Glomerular endothelial cell (primary cell): ENCODE data around the gene S100A6. TPM values are rescaled to one million over a fixed set of nuclear protein-coding genes. Genes with fewer than 3 reads are reported as not detected.
"Not testable (repeated sequence)": the region's sequence is repeated elsewhere in the genome, so short reads cannot be mapped to it uniquely, and the experiment has no call there.

Experiments used
- DNase-seq: peaks from one replicate; pipeline ENCODE4 v3.0.0-alpha.2; 2011; ENCODE audit warnings: low read depth, low spot score; ENCODE audit errors: extremely low read depth
- total RNA-seq: library from RNA; depleted of rRNA; stranded (reverse); fragments of >200 nt; gene quantifications from 2 replicates; pipeline ENCODE4 v1.2.3, GENCODE V29; 2015

Gene S100A6
- total RNA-seq, 1 donor from 2014 or later = 581 TPM

GRCh38 chr1:153565529-153566374, 30.0 kb upstream of the S100A6 start, which contains the start of gene S100A2:
Gene S100A2, minus strand, starts transcription at chr1:153565844. Its CDS starts 1,967 bp downstream, at chr1:153563877.
- no peak for DNase-seq

- DNase-seq = no peak
These were observed 28.2 kb upstream of the S100A6 start for GRCh38 chr1:153563991-153564390.

DNA sequence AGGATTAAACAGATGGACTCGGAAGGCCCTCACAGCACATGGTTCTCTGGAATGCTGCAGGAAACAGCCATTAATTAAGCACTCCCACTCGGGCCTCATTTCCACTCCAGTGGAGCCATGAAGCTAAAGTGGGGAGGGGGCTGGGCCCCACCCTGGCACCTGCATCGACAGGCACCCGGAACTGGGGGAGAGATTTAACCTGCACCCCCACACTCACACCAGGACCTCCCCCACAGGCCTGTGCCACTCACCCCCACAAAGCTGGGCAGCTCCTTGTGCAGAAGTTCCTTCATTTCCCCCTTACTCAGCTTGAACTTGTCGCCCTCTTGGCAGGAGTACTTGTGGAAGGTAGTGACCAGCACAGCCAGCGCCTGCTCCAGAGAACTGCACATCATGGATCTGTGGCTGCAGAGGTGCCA, 27.7 kb upstream of the S100A6 start:
- DNase-seq = no peak

DNA sequence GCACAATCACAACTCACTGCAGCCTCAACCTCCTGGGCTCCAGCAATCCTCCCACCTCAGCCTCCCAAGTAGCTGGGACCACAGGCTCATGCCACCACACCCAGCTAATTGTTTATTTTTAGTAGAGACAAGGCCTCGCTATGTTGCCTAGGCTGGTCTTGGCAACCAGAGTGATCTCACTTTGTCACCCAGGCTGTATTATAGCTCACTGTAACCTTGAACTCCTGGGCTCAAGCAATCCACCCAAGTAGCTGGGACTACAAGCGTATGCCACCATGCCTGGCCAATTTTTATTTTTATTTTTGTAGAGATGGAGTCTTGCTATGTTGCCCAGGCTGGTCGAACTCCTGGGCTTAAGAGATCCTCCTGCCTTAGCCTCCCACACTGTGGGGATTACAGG, 26.2 kb upstream of the S100A6 start:
- DNase-seq = not testable (repeated sequence)

DNA sequence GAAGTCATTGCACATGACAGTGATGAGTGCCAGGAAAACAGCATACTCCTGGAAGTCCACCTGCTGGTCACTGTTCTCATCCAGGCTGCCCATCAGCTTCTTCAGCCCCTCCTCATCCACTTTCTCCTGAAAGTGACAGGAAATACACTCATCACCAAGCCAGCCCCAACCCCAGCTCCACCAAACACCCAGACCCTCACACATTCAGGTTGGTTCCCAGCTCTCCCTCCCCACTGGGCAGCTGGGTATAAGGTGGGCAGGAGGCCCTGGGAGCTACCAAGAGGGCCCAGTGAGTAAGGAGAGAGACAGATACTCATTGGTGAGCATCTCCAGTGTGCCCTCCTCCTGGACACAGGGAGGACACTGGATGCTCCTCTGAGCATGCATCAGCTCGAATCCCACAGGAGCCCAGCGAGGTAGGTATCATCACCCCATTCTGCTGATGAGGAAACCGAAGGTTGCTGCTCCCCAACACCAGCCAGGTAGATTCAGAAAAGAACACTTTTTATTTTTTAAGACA, 25.7 kb upstream of the S100A6 start:
- DNase-seq = no peak

DNA sequence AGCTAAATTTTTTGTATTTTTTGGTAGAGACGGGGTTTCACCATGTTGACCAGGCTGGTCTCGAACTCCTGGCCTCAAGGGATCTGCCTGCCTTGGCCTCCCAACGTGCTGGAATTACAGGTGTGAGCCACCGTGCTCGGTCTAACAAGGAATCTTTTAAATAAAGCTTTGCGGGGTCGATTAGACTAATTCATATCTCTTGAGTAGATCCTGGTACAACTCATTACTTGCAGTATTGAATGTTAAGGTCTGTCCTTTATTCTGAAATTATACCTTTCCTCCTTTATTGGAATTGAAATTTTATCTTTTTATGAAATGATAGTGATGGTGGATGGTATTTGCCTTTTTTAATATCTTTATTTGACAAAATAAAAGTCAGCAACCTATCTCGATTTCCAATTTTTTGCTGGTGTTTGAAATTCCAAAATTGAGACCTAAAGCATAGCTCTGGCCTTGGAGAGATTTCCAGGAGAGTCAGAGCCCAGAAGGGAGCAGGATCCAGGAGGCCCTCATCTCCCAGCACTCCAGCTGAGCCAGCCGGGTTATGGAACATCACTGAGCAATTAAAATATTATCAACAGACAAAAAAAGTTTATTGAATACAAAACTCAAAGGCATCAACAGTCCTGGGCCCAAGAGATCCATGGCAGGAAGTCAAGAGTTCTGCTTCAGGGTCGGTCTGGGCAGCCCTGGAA, 25.1 kb upstream of the S100A6 start:
- no peak for DNase-seq

GRCh38 chr1:153560241-153560640, 24.4 kb upstream of the S100A6 start:
- DNase-seq = no peak

DNA sequence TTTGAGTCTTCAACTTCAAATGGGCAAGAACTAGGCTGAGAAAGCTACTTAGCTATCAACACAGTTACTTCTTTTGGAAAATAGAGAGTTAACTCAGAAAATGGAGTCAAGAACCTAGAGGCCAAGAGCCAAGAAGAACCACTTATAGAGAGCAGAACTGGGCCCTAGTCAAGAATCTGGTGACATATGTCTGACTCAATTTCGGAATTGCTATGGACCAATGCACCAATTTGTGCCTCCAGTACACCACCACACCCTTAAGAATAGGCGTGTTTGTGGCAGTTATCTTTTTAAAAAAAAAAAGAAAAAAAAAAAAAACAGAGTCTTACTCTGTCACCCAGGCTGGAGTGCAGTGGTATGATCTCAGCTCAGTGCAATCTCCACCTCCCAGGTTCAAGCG, 22.1 kb upstream of the S100A6 start:
- no peak for DNase-seq

DNA sequence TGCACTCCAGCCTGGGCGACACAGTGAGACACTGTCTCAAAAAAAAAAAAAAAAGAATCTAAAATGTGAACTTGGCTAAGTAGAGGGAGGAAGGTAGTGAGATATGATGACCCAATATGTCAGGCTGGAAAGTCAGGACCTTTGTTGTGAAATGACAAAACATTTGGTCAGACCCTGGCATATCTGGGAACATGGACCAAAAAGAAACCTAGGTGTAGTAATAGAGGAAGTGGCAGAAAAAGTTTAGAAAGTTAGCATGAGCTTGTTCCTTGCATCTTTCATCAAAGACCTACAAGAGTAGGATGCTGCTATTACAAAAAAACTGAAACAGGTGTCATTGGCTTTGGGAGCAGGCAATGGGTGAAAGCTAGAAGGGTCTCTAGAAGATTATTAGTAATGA, 20.6 kb upstream of the S100A6 start:
- no peak for DNase-seq

DNA sequence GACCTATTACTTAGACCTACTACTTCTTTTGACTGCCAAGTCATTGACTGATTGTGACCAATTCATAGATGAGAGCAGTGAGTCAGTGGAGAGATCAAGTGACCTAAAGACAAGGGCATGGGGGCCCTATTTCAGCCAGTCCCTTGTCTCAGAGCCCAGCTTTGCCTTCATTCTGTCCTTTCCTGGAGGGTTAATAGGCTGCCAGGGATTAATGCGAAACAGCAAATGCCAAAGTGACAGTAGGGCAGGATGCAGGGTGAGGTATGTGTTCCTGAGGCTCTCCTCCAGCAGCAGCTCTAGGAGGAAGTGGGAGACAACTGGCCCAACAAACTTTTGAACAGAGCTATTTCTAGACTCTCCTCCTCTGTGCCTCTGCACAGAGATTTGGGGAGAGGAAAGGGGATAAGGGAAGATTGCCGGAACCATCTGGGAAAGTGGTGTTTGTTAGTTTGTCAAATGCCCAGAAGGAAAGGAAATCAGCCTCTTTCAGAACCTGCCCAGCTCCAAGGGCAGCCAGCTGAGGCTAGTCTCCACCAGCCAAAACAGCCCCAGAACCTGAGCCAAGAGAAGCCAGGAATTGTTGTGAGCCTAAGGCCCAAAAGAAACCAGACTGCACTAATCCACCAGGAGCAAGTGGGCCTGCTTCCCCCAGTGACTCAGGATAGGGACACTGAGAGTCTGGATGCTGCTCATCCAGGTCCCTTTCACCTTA, 18.2 kb upstream of the S100A6 start:
- DNase-seq = no peak

- no peak for DNase-seq
These were observed 17.3 kb upstream of the S100A6 start for GRCh38 chr1:153553096-153553495.

DNA sequence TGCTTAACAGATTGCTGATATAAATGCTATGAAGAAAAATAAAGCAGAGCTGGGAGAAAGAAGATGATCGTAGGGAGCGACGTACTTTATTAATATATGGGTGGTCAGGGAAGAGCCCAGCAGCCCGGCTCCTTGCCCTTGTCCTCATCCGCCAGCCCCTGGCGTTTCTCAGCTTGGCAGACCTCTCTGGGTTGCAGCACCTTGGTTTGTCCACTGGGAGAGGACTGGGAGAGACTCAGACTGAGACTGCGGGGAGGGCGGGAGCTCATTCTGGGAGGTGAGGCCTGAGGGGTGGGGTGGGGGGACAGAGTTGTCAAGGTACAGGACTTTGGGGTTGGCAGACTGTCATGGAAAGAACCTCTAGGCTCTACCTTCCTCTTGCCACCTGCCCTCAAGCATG, 16.5 kb upstream of the S100A6 start:
- no peak for DNase-seq

DNA sequence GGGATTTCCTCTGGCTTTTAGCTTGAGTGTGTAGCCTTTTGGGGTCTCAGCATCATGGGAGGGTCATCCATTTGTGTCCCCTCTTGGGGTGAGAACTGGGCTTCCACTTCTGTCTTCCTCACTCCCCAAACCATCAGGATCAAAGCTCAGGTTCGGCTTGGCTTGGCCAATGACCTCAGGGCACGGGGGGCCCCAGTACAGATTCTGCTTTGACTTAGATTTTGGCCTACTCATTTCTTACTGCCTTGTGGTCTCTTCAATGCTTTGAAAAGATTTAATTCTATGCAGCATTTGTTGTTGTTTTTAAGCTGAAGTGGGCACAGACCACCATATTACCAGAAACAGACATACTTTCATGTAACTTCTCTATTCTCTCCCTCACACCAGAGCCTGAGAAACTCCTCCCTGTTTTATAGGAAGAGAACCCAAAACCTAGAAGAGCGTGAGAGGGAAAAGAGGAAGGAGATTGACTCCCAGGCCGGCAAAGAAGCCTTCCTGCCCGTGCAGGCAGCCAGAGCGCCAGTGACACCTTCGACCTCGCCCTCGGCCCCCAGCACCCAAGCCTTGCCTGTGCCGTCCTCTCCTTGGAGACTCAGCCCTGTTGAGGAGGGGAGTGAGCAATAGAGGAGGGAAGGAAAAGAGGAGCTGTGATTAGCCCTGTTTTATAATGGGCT, 15.2 kb upstream of the S100A6 start:
- DNase-seq = no peak

DNA sequence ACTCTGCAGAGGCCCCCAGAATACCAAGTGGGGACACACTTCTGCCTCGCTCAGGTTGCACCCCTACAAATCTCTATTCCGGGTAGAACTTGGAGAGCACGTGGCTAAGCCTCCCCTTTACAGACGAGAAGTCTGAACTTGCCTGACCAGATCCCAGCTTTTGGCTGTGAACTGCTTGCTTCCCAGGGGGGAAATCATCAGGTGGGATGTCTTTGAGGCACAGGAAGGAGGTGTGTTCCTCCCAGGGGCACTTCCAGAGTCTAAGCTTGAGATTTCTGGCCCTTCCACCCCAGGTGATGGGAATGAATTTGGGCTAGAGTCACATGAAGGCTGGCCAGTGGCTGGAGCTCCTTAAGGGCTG, 14.6 kb upstream of the S100A6 start:
- no peak for DNase-seq

GRCh38 chr1:153549741-153550397, 14.1 kb upstream of the S100A6 start:
- no peak for DNase-seq

DNA sequence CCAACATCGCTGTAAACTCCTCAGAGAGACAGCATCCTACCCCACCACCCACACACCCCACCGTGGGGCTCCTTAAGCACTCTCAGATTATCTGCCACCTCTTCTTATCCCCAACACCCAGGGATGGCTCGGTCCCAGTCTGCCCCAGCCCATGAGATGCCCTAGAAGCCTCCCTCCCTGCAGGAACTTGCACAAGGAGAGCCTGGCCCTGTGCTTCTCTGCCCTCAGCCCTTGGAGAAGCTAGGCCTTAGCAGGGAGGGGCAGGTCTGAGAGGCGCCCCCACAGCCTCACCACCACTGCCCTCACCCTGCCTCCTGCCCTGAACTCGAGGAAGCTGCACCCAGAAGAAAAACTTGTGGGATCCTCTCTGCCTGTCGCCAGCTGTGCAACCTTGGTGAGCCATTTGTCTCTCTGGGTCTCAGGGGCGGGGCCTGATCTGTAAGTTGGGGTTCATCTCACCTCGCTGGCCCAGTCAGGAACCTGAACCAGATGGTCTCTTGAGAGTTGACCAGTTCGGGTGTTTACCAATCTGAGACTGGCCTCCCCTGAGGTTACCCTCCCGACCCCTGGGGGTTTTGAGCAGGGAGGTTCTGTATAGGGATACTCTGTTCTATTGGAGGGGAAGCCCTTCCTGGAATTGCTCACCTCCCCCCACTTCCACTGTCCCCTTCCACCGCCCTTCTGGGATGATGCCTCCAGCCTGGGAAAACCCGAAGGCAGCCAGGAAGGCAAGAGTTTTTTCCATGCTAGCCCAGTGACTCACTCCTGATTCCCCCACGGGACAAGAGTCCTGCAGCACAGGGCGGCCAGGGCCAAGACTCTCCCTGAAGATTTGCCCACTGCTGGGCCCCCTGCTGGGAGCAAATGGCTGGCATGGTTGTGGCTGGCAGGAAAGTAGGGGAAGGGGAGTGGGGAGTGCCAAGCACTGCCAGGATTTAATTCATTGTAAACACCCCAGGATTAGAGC, 13.2 kb upstream of the S100A6 start, which contains the start of gene S100A3:
S100A3 (minus strand) TSS at position 537 of the 967 bp plus-strand sequence. CDS start 773 bp downstream, outside the sequence.
- DNase-seq = no peak

DNA sequence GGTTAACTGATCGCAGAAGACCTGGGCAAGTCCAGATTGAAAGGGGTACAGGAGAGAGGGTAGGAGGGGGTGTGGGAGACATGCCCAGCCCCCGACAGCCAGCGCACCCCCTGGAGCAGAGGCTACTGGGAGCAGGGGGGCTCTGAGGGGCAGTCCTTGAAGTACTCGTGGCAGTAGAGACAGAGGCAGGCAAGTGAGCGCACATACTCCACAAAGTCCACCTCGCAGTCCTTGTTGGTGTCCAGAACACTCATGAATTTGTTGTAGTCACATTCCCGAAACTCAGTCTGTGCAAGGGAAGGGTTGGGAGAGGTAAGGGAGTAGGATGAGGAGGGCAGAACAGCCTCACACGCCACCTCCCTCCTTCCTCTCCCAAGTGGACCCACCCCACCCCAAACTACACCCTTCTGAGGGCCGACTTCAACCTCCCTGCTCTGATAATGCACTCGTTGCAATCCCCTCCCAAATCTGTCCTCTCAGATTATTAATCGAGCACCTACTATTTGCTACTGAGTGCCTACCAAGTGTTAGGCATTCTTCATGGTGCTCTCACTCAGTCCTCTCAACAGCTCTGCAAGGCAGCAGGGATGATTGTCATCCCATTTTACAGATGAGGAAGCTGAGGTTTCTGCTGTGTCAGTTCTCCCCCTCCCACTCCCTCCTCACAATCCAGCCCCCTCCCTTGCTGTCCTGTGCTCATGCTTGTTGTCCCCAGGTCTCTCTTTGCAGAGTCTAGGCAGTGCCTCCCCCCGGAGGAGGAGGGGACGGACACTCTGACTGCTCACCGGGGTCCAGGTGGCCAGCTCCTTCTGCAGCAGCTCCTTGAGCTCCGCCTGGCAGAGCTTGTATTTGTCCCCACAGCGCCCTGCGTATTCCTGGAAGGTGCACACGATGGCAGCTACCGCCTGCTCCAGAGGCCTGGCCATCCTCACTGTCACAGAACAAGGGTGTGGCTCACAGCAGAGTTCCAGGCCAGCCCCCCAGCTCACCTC, 12.1 kb upstream of the S100A6 start:
- no peak for DNase-seq
